OCI-M1 (cell line): ENCODE results near the gene DPP6.
A peak's percentile ranks its signal among the peaks of the same experiment; 100 is the strongest.

Experiments used
- DNase-seq: peaks from one replicate; lab custom pipeline; 2025; lab: John Stamatoyannopoulos, UW

Gene DPP6

GRCh38 chr7:154592388-154592787 lies 540.2 kb downstream of the DPP6 start:
- no peak for DNase-seq

GRCh38 chr7:154598396-154598795 lies 546.2 kb downstream of the DPP6 start:
- DNase-seq = no peak

- DNase-seq = no peak
Observed at GRCh38 chr7:154598864-154599263, 546.7 kb downstream of the DPP6 start.

- DNase-seq = no peak
Observed at GRCh38 chr7:154610903-154611302, 558.7 kb downstream of the DPP6 start.

GRCh38 chr7:154613811-154614210 lies 561.6 kb downstream of the DPP6 start:
- DNase-seq = no peak

GRCh38 chr7:154620141-154620755 lies 568.0 kb downstream of the DPP6 start:
- DNase-seq = no peak

GRCh38 chr7:154623399-154623798 lies 571.2 kb downstream of the DPP6 start:
- DNase-seq = no peak

- no peak for DNase-seq
Observed at GRCh38 chr7:154627646-154628290, 575.6 kb downstream of the DPP6 start.

- DNase-seq = no peak
Observed at GRCh38 chr7:154628556-154628955, 576.4 kb downstream of the DPP6 start.

GRCh38 chr7:154631162-154631561 lies 579.0 kb downstream of the DPP6 start:
- no peak for DNase-seq

GRCh38 chr7:154633641-154634040 lies 581.4 kb downstream of the DPP6 start:
- no peak for DNase-seq

- no peak for DNase-seq
Observed at GRCh38 chr7:154638286-154638685, 586.1 kb downstream of the DPP6 start.

GRCh38 chr7:154640266-154640865 lies 588.2 kb downstream of the DPP6 start:
- peak; percentile 48 for DNase-seq

- DNase-seq = no peak
Observed at GRCh38 chr7:154640917-154641316, 588.7 kb downstream of the DPP6 start.

GRCh38 chr7:154644366-154644765 lies 592.2 kb downstream of the DPP6 start:
- no peak for DNase-seq

GRCh38 chr7:154646126-154647013 lies 594.2 kb downstream of the DPP6 start:
- DNase-seq = no peak

GRCh38 chr7:154647625-154648024 lies 595.4 kb downstream of the DPP6 start:
- DNase-seq = no peak

GRCh38 chr7:154649015-154649414 lies 596.8 kb downstream of the DPP6 start:
- DNase-seq = no peak

GRCh38 chr7:154649434-154649833 lies 597.2 kb downstream of the DPP6 start:
- DNase-seq = no peak

- no peak for DNase-seq
Observed at GRCh38 chr7:154650275-154650674, 598.1 kb downstream of the DPP6 start.

GRCh38 chr7:154651501-154651900 lies 599.3 kb downstream of the DPP6 start:
- no peak for DNase-seq

- DNase-seq = no peak
Observed at GRCh38 chr7:154652564-154652963, 600.4 kb downstream of the DPP6 start.

GRCh38 chr7:154653281-154653680 lies 601.1 kb downstream of the DPP6 start:
- DNase-seq = no peak
